ENCODE results near the gene BTG2.
A peak's percentile ranks its signal among the peaks of the same experiment; 100 is the strongest.
"Not testable (repeated sequence)": the region's sequence is repeated elsewhere in the genome, so short reads cannot be mapped to it uniquely, and the experiment has no call there.

Gene BTG2

DNA sequence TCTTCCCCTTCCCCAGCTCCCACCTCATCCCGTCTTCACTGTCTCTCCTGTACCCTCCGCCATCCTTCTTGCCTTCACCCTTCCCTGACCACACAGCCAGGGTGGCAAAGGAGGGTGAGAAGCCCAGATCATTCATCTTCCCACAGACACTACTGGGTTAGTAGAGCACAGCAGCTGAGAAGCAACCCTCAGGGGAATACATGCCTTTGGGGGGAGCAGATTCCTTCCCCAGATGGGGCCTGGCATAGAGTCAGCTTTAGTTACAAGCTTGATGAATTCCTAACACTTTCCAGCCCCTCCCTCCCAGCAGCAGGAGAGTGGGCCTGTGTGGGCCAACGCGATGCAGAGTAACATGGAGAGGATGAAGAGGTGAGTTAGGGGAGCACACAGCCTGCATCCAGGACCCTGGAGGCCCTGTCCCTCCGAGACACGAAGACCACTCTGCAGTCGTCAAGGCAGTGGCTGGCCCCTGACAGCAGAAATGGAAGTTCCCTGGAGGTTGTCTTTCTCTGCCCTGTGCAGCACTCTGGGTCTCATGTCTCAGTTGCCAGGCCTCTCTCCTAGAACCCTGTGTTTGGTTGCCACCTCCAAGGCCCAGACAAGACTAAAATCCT is 8.8 kb upstream of the BTG2 start:
- DNase-seq: no peak

DNA sequence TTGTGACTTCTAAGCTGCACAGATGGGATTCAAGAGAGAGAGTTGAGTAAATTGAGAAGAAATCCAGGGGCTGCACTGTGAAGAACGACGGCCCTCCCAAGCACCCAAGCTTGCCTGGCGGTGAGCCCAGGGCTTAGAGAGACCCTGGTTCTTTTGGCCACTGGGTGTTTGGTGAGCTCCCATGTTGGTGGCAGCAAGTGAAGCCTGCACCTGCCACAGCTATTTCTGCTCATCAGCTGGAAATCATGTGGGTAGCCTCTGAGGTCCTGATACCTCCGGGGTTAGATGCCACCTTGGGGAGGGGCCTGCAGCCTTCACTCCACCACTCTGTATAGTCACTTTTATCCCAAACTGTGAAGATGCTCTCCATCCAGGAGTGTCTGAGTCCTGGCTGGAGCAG is 6.2 kb upstream of the BTG2 start:
- no peak for DNase-seq

DNA sequence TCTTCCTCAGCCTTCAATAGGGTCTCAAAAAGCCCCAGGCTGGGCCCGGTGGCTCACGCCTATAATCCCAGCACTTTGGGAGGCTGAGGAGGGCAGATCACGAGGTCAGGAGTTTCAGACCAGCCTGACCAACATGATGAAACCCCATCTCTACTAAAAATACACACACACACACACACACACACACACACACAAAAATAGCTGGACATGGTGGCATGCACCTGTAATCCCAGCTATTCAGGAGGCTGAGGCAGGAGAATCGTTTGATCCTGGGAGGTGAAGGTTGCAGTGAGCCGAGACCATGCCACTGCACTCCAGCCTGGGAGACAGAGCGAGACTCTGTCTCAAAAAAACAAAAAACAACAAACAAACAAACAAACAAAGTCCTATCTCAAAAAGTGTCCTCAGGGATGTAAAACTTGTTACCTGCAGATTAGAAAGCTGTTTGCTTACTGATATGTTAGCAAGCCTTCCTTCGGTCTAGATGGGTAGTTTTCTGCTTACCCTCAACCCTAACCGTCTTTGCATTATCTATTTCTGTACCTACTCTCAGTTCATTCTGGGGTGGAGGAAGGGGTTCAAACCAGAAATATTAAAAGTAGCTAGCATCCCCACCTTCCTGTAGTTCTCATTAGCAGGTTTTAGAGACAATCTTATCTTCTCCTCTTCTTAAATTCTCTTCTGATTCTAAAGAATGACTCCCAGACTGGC is 5.4 kb upstream of the BTG2 start:
- not testable (repeated sequence) for DNase-seq

DNA sequence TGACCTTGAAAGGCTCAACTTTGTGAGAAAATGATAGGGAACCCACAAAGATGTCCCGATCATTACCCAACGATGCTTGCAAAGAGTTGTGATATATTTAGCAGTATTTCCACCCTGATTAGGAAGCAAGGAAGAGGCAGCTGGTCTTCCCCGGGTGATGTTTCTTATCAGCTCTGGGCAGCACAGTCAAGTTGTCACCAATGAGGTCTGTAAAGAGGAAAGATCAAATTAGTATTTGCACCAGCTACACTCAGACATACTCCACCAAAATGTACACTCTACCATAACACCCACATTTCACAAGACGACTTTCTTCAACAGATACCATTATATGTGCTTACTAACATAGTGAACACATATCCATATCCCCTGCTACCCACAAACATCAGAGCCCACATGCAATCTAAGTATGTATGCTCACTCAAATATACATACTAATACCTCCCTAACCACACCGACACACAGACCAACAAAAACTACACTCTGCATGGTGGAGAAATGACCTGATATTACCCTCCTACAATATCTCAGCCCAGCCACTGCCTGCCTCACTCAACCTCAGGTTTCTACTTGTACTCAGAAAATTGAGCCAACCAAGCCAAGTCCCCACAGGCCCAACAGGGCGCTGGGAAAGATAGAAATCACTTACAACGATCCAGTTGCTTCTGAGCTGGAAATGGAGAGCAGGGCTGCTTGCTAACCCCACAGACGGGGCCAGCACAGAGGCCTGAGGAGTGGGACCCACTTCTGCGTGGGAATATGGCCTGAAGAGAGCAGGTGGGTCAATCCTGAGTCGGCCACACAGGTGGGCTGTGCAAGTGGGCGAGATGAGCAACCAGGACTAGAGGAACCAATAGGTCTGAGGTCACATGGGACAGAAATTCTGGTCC is 4.6 kb upstream of the BTG2 start:
- no peak for DNase-seq

DNA sequence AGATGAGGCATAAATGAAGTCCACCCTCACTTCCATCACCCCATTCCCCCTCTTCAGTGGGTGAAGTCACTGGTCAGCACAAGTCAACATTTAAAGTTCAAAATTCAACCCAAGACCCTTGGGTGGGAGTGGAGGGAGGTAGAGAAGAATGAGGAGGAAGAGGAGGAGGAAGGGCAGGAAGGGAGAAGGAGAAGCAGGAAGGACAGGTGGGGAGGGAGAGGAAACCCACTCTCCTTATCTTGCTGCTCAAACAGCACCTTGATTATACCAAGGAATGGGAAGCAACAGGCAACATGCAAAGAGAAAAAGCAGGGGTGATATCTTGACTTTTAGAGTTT is 4.0 kb upstream of the BTG2 start:
- no peak for DNase-seq

DNA sequence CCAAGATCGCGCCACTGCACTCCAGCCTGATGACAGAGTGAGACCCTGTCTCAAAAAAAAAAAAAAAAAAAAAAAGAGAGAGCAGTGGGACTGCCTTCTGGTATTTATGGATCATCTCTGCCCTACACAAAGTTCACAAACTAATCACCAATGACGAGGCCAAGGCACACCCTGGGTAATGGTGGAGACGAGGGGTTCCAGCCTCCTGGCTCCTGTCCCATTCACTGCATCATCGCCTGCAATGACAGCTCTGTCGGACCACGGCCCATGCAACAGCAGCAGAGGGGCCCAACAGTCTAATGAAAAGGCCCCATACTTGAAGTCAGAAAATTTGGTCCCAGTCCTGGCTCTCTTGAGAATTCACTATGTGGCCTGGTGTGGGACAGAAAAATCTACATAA is 2.9 kb upstream of the BTG2 start:
- DNase-seq: no peak

DNA sequence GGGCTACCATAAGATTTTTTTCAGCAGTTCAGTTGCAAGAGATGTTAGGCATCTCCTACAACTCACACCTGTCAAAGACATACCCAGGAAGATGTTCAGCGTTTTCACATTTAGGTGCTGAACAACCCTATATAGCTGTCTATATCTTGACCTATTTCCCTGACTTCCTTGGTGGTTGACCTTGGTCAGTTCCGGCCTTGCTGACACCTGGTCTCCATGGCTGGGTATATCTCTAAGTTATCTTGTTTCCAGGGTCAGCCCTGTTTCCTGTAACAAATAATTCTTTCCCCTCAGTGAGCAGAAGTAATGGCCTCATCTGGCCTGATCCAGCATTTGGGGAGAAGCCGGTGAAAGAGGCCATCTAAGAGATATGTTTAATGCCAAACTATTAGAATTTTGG is 2.4 kb upstream of the BTG2 start:
- no peak for DNase-seq

DNA sequence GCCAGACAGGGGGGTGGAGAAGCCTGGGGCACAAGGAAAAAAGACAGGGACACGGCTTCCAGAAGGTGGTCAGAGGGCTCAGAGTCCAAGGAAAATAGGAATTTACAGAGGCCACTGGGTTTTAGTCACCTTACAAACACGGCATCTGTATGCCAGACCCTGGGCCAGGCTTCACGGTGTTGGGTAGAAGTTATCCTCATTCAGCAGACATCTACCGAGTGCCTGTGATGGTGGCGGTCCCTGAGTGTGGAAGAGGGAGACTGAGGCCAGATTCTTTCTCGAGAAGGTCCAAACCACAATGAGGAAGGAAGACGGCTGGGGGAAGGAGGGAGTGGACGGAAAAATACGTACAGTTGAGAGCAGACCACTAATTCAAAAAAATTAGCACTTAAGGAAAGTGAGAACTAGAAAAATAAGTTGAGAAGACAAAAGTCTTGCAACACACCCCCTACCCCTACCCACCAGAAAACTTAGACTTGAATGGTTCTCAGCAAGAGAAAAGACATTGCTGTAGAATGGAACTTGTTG is 864 bp upstream of the BTG2 start:
- no peak for DNase-seq

DNA sequence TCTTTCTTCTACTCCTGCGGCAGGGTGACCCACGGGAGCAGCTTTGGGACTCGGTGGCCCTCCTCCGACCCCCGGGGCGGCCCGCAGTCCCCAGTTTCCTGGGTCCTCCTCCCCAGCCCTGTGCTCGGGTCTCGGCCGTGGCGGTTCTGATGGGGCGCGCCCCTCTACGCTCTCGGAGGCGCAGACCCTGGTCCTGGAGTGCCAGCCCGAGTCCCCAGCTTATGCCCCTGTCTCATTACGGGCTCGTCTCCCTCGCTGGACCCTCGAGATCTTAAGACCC is 430 bp downstream of the BTG2 start:
- DNase-seq: no peak

DNA sequence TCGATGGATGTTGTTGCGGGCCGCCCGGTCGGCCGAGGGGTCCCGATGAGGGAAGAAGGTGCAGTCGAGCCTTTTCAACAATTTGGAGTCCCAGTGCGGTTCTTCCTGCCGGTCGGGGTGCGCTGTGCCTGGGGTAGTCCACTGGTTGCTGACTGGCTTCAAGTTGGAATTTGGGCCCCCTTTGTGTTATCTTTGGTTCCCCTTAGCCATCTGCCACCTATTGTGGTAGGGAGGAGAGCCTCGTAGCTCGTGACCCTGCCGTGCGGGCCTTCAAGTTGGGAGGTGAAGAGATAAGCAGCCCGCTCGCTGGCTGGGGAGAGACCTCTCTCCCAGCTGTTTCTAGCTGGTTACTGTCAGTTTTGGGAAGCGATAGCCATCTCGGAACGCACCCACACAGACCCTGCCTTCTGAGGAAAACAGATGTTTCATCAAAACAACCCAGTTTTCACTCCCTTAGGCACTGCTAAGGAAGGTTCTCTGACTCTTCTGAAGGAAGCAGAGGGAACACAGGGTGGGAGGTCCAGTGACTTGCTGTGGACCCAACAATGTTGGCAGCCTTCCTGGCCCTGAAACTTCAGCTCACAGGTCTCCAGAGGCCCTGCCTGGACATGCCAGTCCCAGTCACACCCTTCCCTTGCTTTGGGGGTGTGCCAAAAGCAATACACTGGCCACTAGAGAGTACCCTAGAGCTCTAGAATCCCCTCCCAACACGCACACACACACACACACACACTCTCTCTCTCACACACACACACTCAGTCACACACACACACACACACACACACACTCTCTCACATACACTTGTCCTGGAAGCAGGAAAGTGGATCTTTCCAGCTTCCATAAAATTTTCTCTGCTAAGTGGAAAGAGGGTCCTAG is 1.0 kb downstream of the BTG2 start:
- DNase-seq: peak; percentile 42

DNA sequence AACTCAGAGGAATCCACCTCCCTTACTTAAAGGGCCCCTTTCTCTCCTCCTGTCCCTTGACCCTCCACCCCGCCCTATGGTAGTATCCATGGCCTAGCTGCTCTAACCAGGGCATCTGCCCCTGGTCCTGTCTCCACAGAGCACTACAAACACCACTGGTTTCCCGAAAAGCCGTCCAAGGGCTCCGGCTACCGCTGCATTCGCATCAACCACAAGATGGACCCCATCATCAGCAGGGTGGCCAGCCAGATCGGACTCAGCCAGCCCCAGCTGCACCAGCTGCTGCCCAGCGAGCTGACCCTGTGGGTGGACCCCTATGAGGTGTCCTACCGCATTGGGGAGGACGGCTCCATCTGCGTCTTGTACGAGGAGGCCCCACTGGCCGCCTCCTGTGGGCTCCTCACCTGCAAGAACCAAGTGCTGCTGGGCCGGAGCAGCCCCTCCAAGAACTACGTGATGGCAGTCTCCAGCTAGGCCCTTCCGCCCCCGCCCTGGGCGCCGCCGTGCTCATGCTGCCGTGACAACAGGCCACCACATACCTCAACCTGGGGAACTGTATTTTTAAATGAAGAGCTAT is 1.7 kb downstream of the BTG2 start:
- peak; percentile 63 for DNase-seq

DNA sequence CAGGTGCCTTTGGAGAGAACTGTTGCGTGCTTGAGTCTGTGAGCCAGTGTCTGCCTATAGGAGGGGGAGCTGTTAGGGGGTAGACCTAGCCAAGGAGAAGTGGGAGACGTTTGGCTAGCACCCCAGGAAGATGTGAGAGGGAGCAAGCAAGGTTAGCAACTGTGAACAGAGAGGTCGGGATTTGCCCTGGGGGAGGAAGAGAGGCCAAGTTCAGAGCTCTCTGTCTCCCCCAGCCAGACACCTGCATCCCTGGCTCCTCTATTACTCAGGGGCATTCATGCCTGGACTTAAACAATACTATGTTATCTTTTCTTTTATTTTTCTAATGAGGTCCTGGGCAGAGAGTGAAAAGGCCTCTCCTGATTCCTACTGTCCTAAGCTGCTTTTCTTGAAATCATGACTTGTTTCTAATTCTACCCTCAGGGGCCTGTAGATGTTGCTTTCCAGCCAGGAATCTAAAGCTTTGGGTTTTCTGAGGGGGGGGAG is 2.4 kb downstream of the BTG2 start:
- no peak for DNase-seq

DNA sequence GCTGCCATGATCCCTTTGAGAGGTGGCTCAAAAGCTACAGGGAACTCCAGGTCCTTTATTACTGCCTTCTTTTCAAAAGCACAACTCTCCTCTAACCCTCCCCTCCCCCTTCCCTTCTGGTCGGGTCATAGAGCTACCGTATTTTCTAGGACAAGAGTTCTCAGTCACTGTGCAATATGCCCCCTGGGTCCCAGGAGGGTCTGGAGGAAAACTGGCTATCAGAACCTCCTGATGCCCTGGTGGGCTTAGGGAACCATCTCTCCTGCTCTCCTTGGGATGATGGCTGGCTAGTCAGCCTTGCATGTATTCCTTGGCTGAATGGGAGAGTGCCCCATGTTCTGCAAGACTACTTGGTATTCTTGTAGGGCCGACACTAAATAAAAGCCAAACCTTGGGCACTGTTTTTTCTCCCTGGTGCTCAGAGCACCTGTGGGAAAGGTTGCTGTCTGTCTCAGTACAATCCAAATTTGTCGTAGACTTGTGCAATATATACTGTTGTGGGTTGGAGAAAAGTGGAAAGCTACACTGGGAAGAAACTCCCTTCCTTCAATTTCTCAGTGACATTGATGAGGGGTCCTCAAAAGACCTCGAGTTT is 3.1 kb downstream of the BTG2 start:
- no peak for DNase-seq

DNA sequence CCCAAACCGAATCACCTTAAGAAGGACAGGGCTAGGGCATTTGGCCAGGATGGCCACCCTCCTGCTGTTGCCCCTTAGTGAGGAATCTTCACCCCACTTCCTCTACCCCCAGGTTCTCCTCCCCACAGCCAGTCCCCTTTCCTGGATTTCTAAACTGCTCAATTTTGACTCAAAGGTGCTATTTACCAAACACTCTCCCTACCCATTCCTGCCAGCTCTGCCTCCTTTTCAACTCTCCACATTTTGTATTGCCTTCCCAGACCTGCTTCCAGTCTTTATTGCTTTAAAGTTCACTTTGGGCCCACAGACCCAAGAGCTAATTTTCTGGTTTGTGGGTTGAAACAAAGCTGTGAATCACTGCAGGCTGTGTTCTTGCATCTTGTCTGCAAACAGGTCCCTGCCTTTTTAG is 3.6 kb downstream of the BTG2 start:
- DNase-seq: no peak

DNA sequence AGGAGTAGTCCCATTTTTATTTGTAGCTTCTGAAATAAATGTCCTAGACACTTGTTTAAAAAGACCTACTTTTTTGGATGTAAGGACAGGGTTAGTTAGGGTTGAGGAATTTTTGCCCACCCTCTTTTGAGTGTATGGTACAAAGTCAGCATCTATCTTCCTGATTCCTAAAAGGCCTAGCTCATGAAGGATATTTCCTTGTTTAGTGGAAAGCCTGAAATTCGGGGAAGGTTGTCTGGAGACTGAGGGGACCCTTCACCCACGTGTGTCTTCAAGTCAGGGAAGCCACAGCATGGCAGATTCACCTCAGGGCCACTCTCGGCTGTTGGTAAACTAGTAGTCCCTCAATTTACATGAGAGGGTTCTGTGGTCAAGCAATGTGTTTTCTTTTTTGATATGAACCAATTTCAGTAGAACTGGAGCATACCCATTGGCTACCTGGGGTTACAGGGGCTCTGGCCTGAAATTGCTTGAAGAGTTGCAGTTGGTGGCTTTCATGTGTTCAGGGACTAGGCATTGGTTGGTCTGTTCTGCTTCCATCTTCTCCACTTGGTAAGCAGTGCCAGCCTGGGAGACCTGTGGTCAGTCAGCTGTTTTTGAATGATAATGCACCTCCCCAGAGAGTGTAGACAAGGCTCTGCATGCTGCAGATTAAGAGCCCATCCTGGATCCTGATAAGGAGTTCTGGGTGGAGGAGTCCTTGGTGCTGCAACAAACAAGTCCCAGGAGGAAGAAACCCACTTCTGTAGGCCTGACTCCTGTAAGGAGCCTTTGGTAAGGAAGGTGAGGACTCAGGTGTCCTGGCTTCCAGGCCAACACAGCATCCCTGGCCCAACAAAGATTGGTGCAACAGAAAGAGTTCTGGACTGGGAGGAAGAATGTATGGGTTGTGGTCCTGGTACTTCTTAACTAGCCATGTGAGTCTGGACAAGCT is 6.3 kb downstream of the BTG2 start:
- no peak for DNase-seq

DNA sequence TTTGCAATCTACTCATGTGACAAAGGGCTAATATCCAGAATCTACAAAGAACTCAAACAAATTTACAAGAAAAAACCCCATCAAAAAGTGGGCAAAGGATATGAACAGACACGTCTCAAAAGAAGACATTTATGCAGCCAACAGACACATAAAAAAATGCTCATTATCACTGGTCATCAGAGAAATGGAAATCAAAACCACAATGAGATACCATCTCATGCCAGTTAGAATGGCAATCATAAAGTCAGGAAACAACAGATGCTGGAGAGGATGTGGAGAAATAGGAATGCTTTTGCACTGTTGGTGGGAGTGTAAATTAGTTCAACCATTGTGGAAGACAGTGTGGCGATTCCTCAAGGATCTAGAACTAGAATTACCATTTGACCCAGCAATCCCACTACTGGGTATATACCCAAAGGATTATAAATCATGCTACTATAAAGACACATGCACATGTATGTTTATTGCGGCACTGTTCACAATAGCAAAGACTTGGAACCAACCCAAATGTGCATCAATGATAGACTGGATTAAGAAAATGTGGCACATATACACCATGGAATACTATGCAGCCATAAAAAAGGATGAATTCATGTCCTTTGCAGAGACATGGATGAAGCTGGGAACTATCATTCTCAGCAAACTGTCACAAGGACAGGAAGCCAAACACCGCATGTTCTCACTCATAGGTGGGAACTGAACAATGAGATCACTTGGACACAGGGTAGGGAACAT is 8.9 kb downstream of the BTG2 start:
- DNase-seq: not testable (repeated sequence)

DNA sequence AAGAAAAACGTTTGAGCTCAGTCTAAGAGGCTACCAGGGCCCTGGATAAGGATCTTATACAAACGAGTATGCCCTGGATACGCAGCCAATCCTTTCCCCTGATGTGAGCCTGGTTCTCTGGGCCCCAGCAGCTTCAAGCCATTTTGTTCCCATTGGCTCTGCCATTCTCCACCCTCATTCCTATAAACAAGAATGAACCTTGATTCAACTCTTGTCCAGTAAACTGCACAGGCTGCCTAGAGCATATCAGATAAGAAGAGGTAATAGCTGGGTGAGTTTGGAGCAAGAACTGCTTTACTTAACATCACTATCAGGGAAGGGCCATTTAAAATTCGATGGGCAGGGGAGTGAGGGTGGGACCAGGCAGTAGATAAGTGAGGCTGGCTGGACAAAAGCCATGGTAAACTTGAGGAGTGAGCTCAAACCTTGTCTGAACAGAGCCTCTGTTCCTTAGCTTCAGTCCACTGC is 11.3 kb downstream of the BTG2 start:
- DNase-seq: no peak

DNA sequence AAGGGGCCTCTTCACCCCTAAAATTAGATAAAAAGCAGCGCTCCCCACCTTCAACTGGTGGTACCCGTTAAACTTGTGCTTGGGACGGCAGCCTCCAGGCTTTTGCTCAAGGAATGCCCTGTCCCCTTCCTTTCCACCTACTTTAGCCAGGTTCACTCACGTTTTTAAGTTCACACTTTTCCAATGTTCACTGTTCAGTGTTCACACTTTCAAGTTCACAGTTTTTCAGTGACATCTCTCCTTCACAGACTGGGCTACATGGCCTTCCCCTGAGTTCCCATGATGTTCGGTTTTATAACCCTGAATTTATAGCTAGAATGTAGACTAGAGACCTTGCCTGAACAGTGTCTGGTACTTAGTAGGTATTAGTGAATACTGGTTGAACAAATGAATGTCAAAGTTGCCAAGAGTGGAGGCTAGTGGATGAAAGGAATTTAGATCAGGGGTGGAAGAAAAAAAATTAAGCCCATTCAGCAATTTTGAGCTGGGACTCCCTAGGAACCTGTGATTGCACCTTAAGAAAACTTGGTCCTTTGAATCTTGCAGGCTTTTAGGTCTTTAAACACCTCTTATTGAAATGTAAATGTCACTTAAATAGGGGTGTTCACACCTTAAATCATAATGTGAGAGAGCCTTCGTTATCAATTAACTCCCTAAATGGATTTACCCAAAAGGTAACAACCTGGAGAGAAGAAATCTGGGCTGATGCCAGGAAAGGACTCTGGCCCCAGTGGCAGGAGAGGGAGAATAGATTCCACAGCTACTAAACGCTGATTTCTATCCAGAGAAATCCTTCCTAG is 12.3 kb downstream of the BTG2 start:
- DNase-seq: no peak

DNA sequence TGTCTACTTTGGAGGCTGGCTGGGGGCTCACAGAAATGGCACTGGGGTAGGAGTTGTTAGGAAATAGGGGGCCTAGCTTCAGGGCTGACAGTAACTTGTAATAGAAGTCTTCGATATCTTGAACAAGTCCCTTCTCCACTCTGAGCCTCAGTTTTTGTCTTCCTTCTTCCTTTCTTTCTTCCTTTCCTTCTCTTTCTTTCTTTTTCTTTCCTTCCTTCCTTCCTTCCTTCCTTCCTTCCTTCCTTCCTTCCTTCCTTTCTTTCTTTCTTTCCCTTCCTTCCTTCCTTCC is 12.9 kb downstream of the BTG2 start:
- DNase-seq: no peak

All from activated CD8-positive, alpha-beta memory T cell treated with anti-CD3 and anti-CD28 coated beads, Interleukin-2, amount 50 U/mL, for 4 hours (primary cell).